CD4-positive, alpha-beta T cell treated with Interleukin-17A for 4 hours (primary cell): ENCODE results near the gene TCF7.

ENCODE experiments used
- DNase-seq: peaks from one replicate; pipeline ENCODE4 v3.0.0-alpha.2; 2020; ENCODE audit warnings: mixed read lengths

The TCF7 gene

GRCh38 chr5:134131578-134132350 lies 17.3 kb downstream of the TCF7 start:
- DNase-seq = no peak

- DNase-seq = peak; percentile 87
These were observed 18.1 kb downstream of the TCF7 start for GRCh38 chr5:134132372-134133187.

GRCh38 chr5:134133188-134133994 lies 18.9 kb downstream of the TCF7 start:
- DNase-seq = peak; percentile 25

- DNase-seq = no peak
These were observed 19.6 kb downstream of the TCF7 start for GRCh38 chr5:134133995-134134541.

GRCh38 chr5:134135091-134135655 lies 20.7 kb downstream of the TCF7 start:
- DNase-seq = peak; percentile 4

GRCh38 chr5:134136221-134136631 lies 21.7 kb downstream of the TCF7 start:
- peak; percentile 15 for DNase-seq

- peak; percentile 19 for DNase-seq
These were observed 22.3 kb downstream of the TCF7 start for GRCh38 chr5:134136771-134137170.

- DNase-seq = peak; percentile 47
These were observed 24.2 kb downstream of the TCF7 start for GRCh38 chr5:134138416-134139376.

- peak; percentile 3 for DNase-seq
These were observed 24.9 kb downstream of the TCF7 start for GRCh38 chr5:134139377-134139851.

- DNase-seq = peak; percentile 7
These were observed 25.5 kb downstream of the TCF7 start for GRCh38 chr5:134139891-134140469.

GRCh38 chr5:134140530-134141201 lies 26.2 kb downstream of the TCF7 start:
- DNase-seq = peak; percentile 71

- DNase-seq = peak; percentile 10
These were observed 27.0 kb downstream of the TCF7 start for GRCh38 chr5:134141331-134142050.

GRCh38 chr5:134142052-134142451 lies 27.6 kb downstream of the TCF7 start:
- no peak for DNase-seq

GRCh38 chr5:134142806-134143205 lies 28.3 kb downstream of the TCF7 start:
- DNase-seq = peak; percentile 3

GRCh38 chr5:134143431-134143830 lies 28.9 kb downstream of the TCF7 start:
- peak; percentile 4 for DNase-seq

GRCh38 chr5:134143944-134144941 lies 29.8 kb downstream of the TCF7 start:
- DNase-seq = peak; percentile 5

GRCh38 chr5:134145041-134145757 lies 30.7 kb downstream of the TCF7 start:
- peak; percentile 13 for DNase-seq
